Mesenteric fat pad (tissue), 1 donor: ENCODE data around the gene HSBP1. TPM values are rescaled to one million over a fixed set of nuclear protein-coding genes. Genes with fewer than 3 reads are reported as not detected.

ENCODE experiments used
- DNase-seq: peaks from one replicate; pipeline ENCODE4 v3.0.0-alpha.2; 2020; ENCODE audit warnings: low spot score
- long read RNA-seq: library from polyadenylated mRNA; unstranded; transcript quantifications from one replicate; pipeline ENCODE4 v2.0.0, GENCODE V29; 2020
- total RNA-seq: library from RNA; stranded (reverse); fragmentation: NEBNext Ultra II Directional; extraction: Animal tissue kit (Norgen Biotek cat#: 25700); gene quantifications from one replicate; pipeline ENCODE4 v1.2.1, GENCODE V29; 2021
- donor health status: DM: yes; HTN: yes; CAD: no.

The HSBP1 gene
- total RNA-seq = 89.4 TPM
- long read RNA-seq, full-length matches to known transcripts = 165 of 171 reads
- long read RNA-seq, partial matches to known transcripts = 1 of 171 reads
- long read RNA-seq, other reads (novel, unspliced or antisense) = 5 of 171 reads

- DNase-seq = peak; percentile 98
Measured at GRCh38 chr16:83807710-83808572, at the start of gene HSBP1. Gene HSBP1 (plus strand): TSS chr16:83807978. CDS start chr16:83808077, 99 bp downstream.

- no peak for DNase-seq
Measured at GRCh38 chr16:83762141-83762991, 45.4 kb upstream of the HSBP1 start.

GRCh38 chr16:83762992-83763358, 44.8 kb upstream of the HSBP1 start:
- no peak for DNase-seq

- no peak for DNase-seq
Measured at GRCh38 chr16:83768986-83769385, 38.8 kb upstream of the HSBP1 start.

GRCh38 chr16:83769397-83770008, 38.3 kb upstream of the HSBP1 start:
- no peak for DNase-seq

- DNase-seq = no peak
Measured at GRCh38 chr16:83771306-83771942, 36.4 kb upstream of the HSBP1 start.

GRCh38 chr16:83772806-83773205, 35.0 kb upstream of the HSBP1 start:
- no peak for DNase-seq

GRCh38 chr16:83774066-83774465, 33.7 kb upstream of the HSBP1 start:
- no peak for DNase-seq

GRCh38 chr16:83776944-83777343, 30.8 kb upstream of the HSBP1 start:
- DNase-seq = no peak

- DNase-seq = no peak
Measured at GRCh38 chr16:83779886-83780285, 27.9 kb upstream of the HSBP1 start.

GRCh38 chr16:83785455-83785854, 22.3 kb upstream of the HSBP1 start:
- DNase-seq = no peak

- no peak for DNase-seq
Measured at GRCh38 chr16:83789642-83790401, 18.0 kb upstream of the HSBP1 start.

- no peak for DNase-seq
Measured at GRCh38 chr16:83791916-83792315, 15.9 kb upstream of the HSBP1 start.

- no peak for DNase-seq
Measured at GRCh38 chr16:83792391-83792790, 15.4 kb upstream of the HSBP1 start.

GRCh38 chr16:83793179-83793578, 14.6 kb upstream of the HSBP1 start:
- DNase-seq = no peak

- DNase-seq = no peak
Measured at GRCh38 chr16:83794860-83795554, 12.8 kb upstream of the HSBP1 start.

GRCh38 chr16:83797013-83797412, 10.8 kb upstream of the HSBP1 start:
- no peak for DNase-seq

GRCh38 chr16:83799336-83799735, 8.4 kb upstream of the HSBP1 start:
- DNase-seq = no peak

GRCh38 chr16:83802135-83802534, 5.6 kb upstream of the HSBP1 start:
- no peak for DNase-seq
